ENCODE measurements around the gene CR1.
"Not testable (repeated sequence)": the region's sequence is repeated elsewhere in the genome, so short reads cannot be mapped to it uniquely, and the experiment has no call there.

DNA sequence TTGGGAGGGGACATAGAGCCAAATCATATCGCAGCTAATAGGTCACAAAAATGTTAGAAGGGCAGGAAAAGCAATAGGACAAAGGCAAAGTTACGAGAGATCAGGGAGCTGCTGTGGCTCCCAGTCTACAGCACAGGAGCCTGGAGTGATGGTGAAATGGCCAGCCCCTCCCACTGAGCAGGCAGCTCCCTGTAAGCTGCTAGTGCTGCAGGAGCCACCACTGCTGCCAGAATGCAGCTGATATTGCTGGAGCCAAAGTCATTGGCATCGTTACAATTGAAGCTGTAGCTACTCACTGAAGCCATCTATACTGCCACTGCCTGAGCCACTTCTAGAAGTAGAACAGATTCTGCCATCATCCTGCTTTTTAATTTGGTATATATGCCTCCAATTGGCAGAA, 29.3 kb downstream of the CR1 start:
- TF ChIP-seq EZH2 (IDR thresholded peaks at IDR 0.05; ENCODE audit: borderline replicate concordance, low read depth, low read length, severe bottlenecking), result not testable (repeated sequence)
- TF ChIP-seq, protein P1, sequence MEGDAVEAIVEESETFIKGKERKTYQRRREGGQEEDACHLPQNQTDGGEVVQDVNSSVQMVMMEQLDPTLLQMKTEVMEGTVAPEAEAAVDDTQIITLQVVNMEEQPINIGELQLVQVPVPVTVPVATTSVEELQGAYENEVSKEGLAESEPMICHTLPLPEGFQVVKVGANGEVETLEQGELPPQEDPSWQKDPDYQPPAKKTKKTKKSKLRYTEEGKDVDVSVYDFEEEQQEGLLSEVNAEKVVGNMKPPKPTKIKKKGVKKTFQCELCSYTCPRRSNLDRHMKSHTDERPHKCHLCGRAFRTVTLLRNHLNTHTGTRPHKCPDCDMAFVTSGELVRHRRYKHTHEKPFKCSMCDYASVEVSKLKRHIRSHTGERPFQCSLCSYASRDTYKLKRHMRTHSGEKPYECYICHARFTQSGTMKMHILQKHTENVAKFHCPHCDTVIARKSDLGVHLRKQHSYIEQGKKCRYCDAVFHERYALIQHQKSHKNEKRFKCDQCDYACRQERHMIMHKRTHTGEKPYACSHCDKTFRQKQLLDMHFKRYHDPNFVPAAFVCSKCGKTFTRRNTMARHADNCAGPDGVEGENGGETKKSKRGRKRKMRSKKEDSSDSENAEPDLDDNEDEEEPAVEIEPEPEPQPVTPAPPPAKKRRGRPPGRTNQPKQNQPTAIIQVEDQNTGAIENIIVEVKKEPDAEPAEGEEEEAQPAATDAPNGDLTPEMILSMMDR (IDR thresholded peaks at IDR 0.05; ENCODE audit: borderline replicate concordance, extremely low read depth, low read length, poor library complexity, severe bottlenecking), result not testable (repeated sequence)
